Ishikawa (cell line): ENCODE results near the gene SLC6A20.

Experiments
- CEBPB ChIP-seq: IDR thresholded peaks from 2 replicates; pipeline ENCODE4 v1.6.1; 2012
- CREB1 ChIP-seq: IDR thresholded peaks from 2 replicates; pipeline ENCODE4 v1.6.1; 2012; ENCODE audit warnings: low read depth
- EGR1 ChIP-seq: IDR thresholded peaks from 2 replicates; pipeline ENCODE4 v1.6.1; 2012
- EP300 ChIP-seq: IDR thresholded peaks from 2 replicates; pipeline ENCODE4 v1.6.1; 2012; ENCODE audit warnings: borderline replicate concordance
- FOXM1 ChIP-seq: IDR thresholded peaks from 2 replicates; pipeline ENCODE4 v1.6.1; 2012; ENCODE audit warnings: low read depth, borderline replicate concordance
- MAX ChIP-seq: IDR thresholded peaks from 2 replicates; pipeline ENCODE4 v1.6.1; 2012
- NFIC ChIP-seq: IDR thresholded peaks from 2 replicates; pipeline ENCODE4 v1.6.1; 2012
- RAD21 ChIP-seq: IDR thresholded peaks from 2 replicates; pipeline ENCODE4 v1.6.1; 2012; ENCODE audit warnings: low read depth
- REST ChIP-seq: IDR thresholded peaks from 2 replicates; pipeline ENCODE4 v1.6.1; 2012; ENCODE audit warnings: low read depth, mild to moderate bottlenecking
- TAF1 ChIP-seq: IDR thresholded peaks from 2 replicates; pipeline ENCODE4 v1.6.1; 2012; ENCODE audit warnings: low read depth, mild to moderate bottlenecking
- TCF12 ChIP-seq: IDR thresholded peaks from 2 replicates; pipeline ENCODE4 v1.6.1; 2012; ENCODE audit warnings: low read depth
- TEAD4 ChIP-seq: IDR thresholded peaks from 2 replicates; pipeline ENCODE4 v1.6.1; 2012
- YY1 ChIP-seq: IDR thresholded peaks from 2 replicates; pipeline ENCODE4 v1.6.1; 2012; ENCODE audit warnings: low read depth
- ZBTB7A ChIP-seq: IDR thresholded peaks from 2 replicates; pipeline ENCODE4 v1.6.1; 2012; ENCODE audit warnings: low read depth
- TF ChIP-seq, protein P1 (sequence below): IDR thresholded peaks from 2 replicates; pipeline ENCODE4 v1.6.1; 2012

The SLC6A20 gene

DNA sequence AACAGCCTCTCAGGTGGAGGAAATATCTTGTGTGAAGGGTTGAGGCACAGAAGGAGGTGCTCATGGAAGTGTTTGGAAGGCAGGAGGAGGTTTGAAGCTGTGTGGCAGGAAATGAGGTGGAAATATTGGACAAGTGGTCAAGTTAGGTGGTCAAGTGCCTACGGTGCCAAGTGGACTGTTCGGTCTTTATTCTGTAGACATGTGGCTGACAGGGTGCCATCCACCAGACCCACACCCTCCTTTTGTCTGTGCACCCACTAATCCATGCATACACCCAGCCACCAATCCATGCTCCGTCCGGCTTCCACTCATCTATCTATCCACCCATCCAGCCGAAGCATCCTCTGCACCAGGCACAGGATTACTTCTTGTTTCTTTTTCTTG lies 2.2 kb downstream of the SLC6A20 start:
- TF ChIP-seq NFIC (no peak), EP300 (no peak), TAF1 (no peak), ZBTB7A (no peak), TCF12 (no peak), YY1 (no peak), RAD21 (no peak), CEBPB (no peak), REST (no peak)

GRCh38 chr3:45793482-45794176 lies 2.7 kb downstream of the SLC6A20 start:
- TF ChIP-seq TCF12 (no peak), RAD21 (peak; percentile 61)

DNA sequence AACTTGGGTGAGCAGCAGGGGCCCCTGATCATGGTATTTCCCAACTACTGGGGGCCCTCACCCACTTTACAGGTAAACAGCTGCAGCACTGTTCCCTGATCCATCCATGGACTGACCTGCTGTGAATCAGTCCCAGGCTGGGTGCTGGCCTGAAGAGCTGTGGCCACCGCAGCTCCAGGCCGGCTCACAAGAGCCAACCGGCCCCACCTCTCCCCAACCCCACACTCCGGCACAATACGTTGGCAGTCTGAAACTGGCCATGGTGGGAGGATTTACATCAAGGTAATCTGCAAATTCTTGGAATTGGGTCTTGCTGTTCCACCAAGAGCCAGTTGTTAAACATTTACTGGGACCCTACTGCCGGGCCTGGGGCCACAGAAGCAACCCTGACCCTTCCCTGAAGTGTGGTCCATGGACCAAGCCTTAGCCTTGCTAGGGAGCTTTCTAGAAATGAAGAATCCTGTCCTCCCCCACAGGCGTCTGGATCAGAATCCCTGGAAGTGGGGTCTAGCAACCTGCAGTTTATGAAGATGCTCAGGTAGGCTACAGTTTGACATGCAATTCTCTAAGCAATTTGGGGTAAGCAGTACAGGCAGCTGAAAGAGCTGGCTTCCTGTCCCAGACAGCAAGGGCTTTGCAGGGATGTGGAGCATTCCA lies 3.7 kb downstream of the SLC6A20 start:
- TF ChIP-seq EGR1, result no peak
- TF ChIP-seq REST, result no peak
- no peak for TF ChIP-seq EP300
- TF ChIP-seq ZBTB7A, result no peak
- TF ChIP-seq, protein P1, sequence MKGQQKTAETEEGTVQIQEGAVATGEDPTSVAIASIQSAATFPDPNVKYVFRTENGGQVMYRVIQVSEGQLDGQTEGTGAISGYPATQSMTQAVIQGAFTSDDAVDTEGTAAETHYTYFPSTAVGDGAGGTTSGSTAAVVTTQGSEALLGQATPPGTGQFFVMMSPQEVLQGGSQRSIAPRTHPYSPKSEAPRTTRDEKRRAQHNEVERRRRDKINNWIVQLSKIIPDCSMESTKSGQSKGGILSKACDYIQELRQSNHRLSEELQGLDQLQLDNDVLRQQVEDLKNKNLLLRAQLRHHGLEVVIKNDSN, result no peak
- no peak for TF ChIP-seq TEAD4
- no peak for TF ChIP-seq TAF1
- TF ChIP-seq CREB1, result no peak
- TF ChIP-seq RAD21, result no peak
- TF ChIP-seq YY1, result no peak
- TF ChIP-seq CEBPB, result no peak
- TF ChIP-seq NFIC, result no peak

DNA sequence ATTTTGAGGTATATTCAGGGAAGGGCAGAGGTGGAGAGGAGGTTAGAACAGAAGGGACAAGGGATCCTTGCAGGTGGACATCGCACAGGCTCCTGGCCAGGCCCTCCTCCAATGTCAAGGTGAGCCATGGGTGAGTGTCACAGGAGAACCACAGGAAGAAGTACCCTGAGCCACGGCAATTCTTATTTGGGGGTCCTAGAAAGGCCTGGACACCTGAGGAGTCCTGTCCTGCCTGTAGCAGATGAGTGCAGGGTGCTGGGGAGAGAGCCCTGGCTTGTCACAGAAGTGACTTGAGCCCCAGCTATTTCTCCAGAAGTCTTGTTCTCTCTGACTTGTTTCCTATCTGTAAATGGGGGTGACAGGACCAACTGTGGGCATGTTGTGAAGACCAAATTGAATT lies 4.3 kb downstream of the SLC6A20 start:
- TF ChIP-seq MAX (no peak), RAD21 (no peak), YY1 (no peak), REST (no peak)

DNA sequence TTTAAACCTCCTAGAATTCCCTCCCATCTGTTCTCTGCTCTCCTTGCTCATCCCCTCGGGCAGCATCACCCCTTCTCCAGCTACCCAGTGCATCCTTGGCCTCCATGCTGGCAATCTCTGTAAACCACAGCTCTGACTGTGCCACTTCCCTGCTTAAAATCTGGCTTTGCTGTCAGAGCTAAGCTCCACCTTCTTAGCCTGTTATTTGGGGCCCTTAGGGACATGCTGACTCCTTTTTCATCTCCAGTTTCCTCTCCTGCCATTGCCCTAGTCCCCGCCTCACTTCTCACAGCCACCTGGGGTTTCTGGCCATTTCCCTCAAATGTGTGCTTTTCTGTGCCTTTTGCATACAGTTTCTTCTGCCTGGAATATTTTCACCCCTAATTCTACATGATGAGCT lies 5.7 kb downstream of the SLC6A20 start:
- TF ChIP-seq, protein P1, result no peak
- TF ChIP-seq NFIC, result no peak
- no peak for TF ChIP-seq FOXM1
- TF ChIP-seq TEAD4, result no peak
